SU-DHL-6 (cell line): ENCODE data around the gene PLCH1.

Source experiments
- EZH2phosphoT487 ChIP-seq: fragments of 200-600 bp; sonication (generic), shearing (Covaris generic); conservative IDR thresholded peaks from 2 replicates; pipeline ENCODE4 v1.6.1; 2018; ENCODE audit warnings: mild to moderate bottlenecking, antibody characterized with exemption, low read length, moderate library complexity, mixed read lengths
- TF ChIP-seq, protein P1 (sequence below): fragments of 200-600 bp; sonication (generic); IDR thresholded peaks from one replicate; pipeline ENCODE4 v1.5.1; 2017; ENCODE audit warnings: antibody characterized with exemption, mild to moderate bottlenecking, low read length, moderate library complexity; ENCODE audit not compliant: insufficient read depth, poor library complexity, severe bottlenecking

DNA sequence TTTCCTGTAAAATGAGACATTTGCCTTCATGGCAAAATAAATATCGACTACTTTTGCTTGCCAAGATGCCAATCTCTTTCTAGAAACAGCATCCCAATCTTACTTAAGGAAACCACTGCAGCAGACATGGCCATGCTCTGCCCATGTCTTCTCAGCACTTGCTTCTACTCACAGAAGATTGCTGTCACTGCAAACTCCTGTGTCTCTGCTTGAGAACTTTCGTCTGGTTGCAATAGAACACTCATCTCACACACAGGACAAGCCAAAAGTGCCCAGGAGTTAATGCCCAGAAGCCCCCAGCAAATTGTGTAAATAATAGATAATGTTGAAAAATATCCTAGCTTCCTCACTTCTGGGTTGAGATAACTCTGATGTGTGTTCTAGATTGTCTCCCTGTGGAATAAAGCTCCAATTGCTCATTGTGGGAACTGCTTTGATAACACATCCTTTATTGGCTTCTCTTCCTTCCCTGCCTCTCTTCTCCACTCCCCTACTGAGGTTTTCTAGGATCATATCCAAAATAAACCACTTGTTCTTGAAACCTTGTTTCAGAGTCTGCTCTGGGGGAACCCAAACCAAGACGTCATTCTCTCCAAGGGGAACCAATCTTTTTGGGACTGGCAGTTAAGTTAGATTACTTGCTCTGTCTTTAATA, 295.1 kb downstream of the PLCH1 start:
- TF ChIP-seq, protein P1, sequence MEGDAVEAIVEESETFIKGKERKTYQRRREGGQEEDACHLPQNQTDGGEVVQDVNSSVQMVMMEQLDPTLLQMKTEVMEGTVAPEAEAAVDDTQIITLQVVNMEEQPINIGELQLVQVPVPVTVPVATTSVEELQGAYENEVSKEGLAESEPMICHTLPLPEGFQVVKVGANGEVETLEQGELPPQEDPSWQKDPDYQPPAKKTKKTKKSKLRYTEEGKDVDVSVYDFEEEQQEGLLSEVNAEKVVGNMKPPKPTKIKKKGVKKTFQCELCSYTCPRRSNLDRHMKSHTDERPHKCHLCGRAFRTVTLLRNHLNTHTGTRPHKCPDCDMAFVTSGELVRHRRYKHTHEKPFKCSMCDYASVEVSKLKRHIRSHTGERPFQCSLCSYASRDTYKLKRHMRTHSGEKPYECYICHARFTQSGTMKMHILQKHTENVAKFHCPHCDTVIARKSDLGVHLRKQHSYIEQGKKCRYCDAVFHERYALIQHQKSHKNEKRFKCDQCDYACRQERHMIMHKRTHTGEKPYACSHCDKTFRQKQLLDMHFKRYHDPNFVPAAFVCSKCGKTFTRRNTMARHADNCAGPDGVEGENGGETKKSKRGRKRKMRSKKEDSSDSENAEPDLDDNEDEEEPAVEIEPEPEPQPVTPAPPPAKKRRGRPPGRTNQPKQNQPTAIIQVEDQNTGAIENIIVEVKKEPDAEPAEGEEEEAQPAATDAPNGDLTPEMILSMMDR = no peak
- no peak for TF ChIP-seq EZH2phosphoT487
